ENCODE measurements around the gene NTHL1.
"Not testable (repeated sequence)": the region's sequence is repeated elsewhere in the genome, so short reads cannot be mapped to it uniquely, and the experiment has no call there.

NTHL1 gene

DNA sequence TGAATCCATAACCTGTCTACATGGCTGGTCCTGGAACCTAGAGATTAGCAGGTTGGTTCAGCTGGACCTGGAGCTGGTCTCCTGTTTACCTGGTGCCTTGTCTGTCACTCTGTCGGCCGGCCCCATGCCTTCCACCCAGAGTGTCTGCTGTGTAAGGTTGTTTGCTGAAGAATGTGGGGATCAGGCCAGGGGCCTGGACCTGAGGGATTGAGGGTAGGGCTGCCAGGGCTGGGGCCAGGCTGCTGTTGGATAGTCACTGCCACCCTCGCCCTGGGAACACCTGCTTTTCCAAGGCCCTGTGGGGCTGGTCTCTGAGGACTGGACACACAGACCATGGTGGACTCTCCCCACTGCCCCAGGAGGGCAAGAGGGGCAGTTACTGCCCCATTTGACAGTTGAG, 19.5 kb downstream of the NTHL1 start:
- no peak for DNase-seq (ENCODE audit: low read depth)

GRCh38 chr16:2027024-2028010, 20.3 kb downstream of the NTHL1 start:
- peak; percentile 73 for DNase-seq (ENCODE audit: low read depth)

GRCh38 chr16:2026461-2027023, 21.1 kb downstream of the NTHL1 start, which contains the start of gene NHERF2:
Gene NHERF2, plus strand, starts transcription at chr16:2026902. Its CDS starts 104 bp downstream, at chr16:2027006.
- peak; percentile 52 for DNase-seq (ENCODE audit: low read depth)

GRCh38 chr16:2025878-2026460, 21.7 kb downstream of the NTHL1 start:
- DNase-seq (ENCODE audit: low read depth): no peak

- DNase-seq (ENCODE audit: low read depth): no peak
Measured at GRCh38 chr16:2025251-2025650, 22.4 kb downstream of the NTHL1 start.

GRCh38 chr16:2024032-2024420, 23.6 kb downstream of the NTHL1 start:
- no peak for DNase-seq (ENCODE audit: low read depth)

GRCh38 chr16:2023092-2024031, 24.3 kb downstream of the NTHL1 start:
- peak; percentile 87 for DNase-seq (ENCODE audit: low read depth)

- DNase-seq (ENCODE audit: low read depth): peak; percentile 73
Measured at GRCh38 chr16:2022723-2023091, 24.9 kb downstream of the NTHL1 start.

DNA sequence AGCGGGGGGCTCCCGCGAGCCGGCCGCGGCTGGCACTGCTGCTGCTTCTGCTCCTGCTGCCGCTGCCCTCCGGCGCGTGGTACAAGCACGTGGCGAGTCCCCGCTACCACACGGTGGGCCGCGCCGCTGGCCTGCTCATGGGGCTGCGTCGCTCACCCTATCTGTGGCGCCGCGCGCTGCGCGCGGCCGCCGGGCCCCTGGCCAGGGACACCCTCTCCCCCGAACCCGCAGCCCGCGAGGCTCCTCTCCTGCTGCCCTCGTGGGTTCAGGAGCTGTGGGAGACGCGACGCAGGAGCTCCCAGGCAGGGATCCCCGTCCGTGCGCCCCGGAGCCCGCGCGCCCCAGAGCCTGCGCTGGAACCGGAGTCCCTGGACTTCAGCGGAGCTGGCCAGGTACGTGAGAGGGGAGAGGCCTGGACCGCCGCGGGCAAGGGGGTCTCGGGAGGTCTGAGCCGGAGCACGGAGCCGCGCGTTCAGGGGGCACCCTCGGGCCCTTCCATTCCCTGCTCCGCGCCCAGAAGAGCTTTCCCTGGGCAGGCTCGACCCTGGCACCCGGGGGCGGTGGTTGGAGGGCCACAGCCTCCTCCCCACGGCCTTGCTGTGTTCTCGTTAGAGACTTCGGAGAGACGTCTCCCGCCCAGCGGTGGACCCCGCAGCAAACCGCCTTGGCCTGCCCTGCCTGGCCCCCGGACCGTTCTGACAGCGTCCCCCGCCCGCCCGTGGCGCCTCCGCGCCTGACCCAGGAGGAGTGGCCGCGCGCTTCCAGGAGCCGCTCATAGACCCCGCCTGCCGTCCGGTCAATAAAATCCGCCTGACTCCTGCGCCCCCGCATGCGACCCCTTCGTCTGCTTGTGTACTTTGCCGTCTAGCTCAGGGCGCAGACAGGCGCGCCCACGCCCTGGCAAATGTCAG, 27.5 kb downstream of the NTHL1 start:
- DNase-seq (ENCODE audit: low read depth): no peak

GRCh38 chr16:2019518-2019920, 28.1 kb downstream of the NTHL1 start, which contains the start of gene NPW:
Gene NPW, plus strand, starts transcription at chr16:2019785.
- no peak for DNase-seq (ENCODE audit: low read depth)

DNA sequence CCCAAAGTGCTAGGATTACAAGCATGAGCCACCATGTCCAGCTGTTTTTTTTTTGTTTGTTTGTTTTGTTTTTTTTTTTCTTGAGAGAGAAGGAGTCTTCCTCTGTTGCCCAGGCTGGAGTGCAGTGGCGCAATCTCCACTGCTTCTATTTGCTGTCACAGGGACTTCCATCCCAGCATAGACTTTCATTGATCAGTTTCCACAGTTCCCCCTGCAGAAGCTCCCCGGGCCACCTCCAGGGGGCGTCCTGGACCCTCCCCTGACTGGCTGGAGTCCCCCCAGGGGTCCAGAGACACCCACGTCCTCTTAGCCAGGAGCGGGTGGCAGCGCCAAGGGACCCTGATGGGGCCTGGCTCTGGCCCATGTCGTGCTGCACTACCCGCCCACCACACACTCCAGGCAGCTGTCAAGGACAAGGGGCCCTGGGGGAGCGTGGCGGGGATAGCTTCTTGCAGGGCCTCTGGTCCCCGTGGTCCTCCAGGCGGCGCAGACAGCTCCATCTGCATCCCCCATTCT, 31.2 kb downstream of the NTHL1 start:
- no peak for DNase-seq (ENCODE audit: low read depth)

DNA sequence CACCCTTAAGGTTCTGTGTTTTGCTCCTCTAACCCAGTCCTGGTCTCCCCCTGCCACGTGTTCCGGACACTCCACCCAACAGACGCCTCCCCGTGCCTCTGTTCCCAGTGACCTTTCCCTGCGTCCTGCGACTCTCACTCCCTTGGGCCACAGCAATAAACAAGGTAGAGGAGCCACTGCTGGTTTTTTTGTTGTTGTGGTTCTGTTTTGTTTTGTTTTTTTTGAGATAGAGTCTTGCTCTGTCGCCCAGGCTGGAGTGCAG, 31.8 kb downstream of the NTHL1 start:
- DNase-seq (ENCODE audit: low read depth): no peak

DNA sequence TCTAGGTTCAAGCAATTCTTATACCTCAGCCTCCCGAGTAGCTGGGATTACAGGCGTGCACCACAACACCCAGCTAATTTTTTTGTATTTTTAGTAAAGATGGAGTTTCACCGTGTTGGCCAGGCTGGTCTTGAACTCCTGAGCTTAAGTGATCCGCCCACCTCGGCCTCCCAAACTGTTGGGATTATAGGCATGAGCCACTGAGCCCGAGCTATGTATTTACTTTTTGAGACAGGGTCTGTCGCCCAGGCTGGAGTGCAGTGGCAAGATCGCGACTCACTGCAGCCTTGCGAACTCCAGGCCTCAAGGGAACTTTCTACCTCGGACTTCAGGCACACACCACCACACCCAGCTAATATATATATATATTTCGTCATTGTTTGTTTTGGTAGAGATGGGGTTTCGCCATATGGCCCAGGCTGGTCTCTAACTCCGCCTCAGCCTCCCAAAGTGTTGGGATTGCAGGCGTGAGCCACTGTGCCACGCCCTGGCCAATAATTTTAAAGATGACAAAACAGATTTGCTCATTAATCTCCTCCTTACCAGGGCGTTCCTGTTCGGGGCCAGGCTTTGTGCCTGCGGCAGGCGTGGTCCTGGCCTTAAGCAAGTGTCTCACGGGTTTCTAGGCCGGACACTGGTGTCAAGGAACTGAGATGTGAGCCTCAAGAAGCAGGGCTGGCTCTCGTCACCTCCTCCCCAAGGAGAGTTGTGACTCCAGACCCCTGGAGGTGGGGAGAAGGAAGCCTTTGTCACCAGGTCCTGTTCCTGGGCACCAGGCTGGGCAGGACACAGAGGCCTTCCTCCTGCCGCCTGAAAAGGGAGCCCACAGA, 32.3 kb downstream of the NTHL1 start:
- peak; percentile 38 for DNase-seq (ENCODE audit: low read depth)

- DNase-seq (ENCODE audit: low read depth): no peak
Measured at GRCh38 chr16:2013527-2013926, 34.1 kb downstream of the NTHL1 start.

GRCh38 chr16:2011726-2012125, 35.9 kb downstream of the NTHL1 start:
- DNase-seq (ENCODE audit: low read depth): not testable (repeated sequence)

DNA sequence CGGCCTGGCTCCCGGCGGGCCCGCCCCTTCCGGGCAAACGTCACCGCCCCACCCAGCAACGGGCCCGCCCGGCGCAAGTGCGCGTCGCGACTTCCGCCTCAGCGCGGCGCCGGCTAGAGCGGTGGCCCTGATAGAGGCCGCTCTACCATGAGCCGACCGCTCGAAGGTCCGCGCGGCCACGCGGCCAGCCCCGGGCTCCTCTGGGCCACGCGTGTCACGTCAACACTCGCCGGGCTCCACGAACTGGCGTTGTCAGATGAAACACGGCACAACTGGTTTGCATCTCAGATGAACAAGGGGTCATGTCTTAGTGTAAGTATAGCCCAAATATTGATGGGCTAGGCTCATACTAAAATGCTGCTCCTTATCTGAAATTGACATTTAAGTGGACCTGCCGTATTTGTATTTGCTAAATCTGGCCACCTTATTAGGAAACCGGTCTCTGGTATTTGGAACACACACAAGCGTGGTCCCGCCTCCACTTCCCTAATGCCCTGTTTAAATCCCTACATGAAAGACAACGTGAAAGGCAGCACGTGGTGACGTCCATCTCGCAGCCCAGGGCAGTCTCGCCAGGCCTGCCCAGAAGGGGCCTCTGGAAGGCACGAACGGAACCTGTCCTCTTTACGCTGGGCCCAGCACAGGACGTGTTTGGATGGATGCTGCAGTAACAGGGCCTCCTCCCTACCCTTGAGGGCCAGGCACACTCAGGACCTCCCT, 37.7 kb downstream of the NTHL1 start, which contains the start of gene ZNF598:
Gene ZNF598, minus strand, starts transcription at position 31 of the 720 bp plus-strand sequence.
- DNase-seq (ENCODE audit: low read depth): peak; percentile 87

- DNase-seq (ENCODE audit: low read depth): peak; percentile 16
Measured at GRCh38 chr16:2009164-2009711, 38.4 kb downstream of the NTHL1 start.

DNA sequence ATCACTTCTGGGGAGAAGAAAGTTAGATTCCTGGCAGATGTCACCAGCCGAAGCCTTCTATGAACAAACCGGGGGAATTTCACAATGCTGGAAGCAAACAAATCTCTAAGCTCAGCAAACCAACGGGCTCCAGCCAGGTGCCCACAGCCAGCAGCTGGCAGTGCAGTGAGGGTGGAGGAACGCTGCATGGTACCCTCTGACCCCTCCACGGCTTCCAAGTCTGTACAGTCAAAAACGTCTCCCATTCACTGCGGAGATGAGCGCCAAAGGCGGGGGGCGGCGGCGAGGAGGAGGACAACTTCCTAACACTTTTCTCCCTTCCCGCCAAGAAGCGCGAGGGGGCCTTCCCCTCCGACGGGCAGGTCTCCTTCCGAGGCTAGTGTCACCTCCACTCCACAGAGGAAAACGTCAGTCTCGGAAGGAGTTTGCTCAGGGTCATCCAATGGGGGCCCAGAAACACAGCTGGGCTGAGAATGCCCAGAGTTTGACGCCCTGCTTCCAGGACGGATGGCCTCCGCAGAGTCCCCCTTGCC, 38.9 kb downstream of the NTHL1 start:
- DNase-seq (ENCODE audit: low read depth): peak; percentile 38

All from EH (cell line).